GM13976 (cell line): ENCODE results near the gene SLC38A1.

Source experiments
- DNase-seq: peaks from one replicate; pipeline ENCODE4 v3.0.0; 2012; ENCODE audit warnings: low spot score
- CTCF ChIP-seq: IDR thresholded peaks from 2 replicates; pipeline ENCODE4 v1.5.1; 2012; ENCODE audit warnings: borderline replicate concordance, mild to moderate bottlenecking; ENCODE audit not compliant: insufficient read depth; ENCODE audit errors: extremely low read depth, missing control alignments, control extremely low read depth
- in situ Hi-C: fragments of 300-500 bp; cut with MboI; formaldehyde crosslinking; loops from one replicate; pipeline ENCODE4 v1.12.0; 2022; ENCODE audit warnings: low sequenced_read_pairs, mixed read lengths, inconsistent platforms; ENCODE audit not compliant: unreplicated experiment

Gene SLC38A1

GRCh38 chr12:46237371-46238045 is 31.3 kb downstream of the SLC38A1 start:
- no peak for DNase-seq
- no peak for TF ChIP-seq CTCF
- in situ Hi-C loops: no loop called here

- TF ChIP-seq CTCF: no peak
- in situ Hi-C loops: no loop called here
- DNase-seq: no peak
Measured at GRCh38 chr12:46234000-46234399, 34.8 kb downstream of the SLC38A1 start.

GRCh38 chr12:46233423-46233822 is 35.4 kb downstream of the SLC38A1 start:
- DNase-seq: no peak
- in situ Hi-C loops: no loop called here
- no peak for TF ChIP-seq CTCF

GRCh38 chr12:46230983-46231382 is 37.9 kb downstream of the SLC38A1 start:
- TF ChIP-seq CTCF: no peak
- DNase-seq: no peak
- in situ Hi-C loops: no loop called here

- DNase-seq: no peak
- TF ChIP-seq CTCF: no peak
- in situ Hi-C loops: no loop called here
Measured at GRCh38 chr12:46230306-46230705, 38.5 kb downstream of the SLC38A1 start.

GRCh38 chr12:46227616-46228015 is 41.2 kb downstream of the SLC38A1 start:
- no peak for TF ChIP-seq CTCF
- in situ Hi-C loops: no loop called here

GRCh38 chr12:46224386-46224785 is 44.5 kb downstream of the SLC38A1 start:
- DNase-seq: no peak
- TF ChIP-seq CTCF: no peak
- in situ Hi-C loops: no loop called here

More at GRCh38 chr12:46227616-46228015, 41.2 kb downstream of the SLC38A1 start:
- no peak for DNase-seq
